ENCODE results near the gene FAM162A. TPM values are rescaled to one million over a fixed set of nuclear protein-coding genes. Genes with fewer than 3 reads are reported as not detected.

The FAM162A gene
- total RNA-seq, 1 experiment from 2014 or later, result 83.9 TPM

- no peak for TF ChIP-seq ARID4B (CRISPR knock-in tag; IDR thresholded peaks at IDR 0.05; ENCODE audit: borderline replicate concordance)
- no peak for TF ChIP-seq ZNF281 (CRISPR knock-in tag; IDR thresholded peaks at IDR 0.05)
- TF ChIP-seq ZNF219 (CRISPR knock-in tag; IDR thresholded peaks at IDR 0.05; ENCODE audit: borderline replicate concordance), result no peak
- no peak for TF ChIP-seq ZBTB43 (CRISPR knock-in tag; IDR thresholded peaks at IDR 0.05)
- no peak for TF ChIP-seq MXD4 (CRISPR knock-in tag; IDR thresholded peaks at IDR 0.05; ENCODE audit: borderline replicate concordance)
- TF ChIP-seq ZNF423 (CRISPR knock-in tag; IDR thresholded peaks at IDR 0.05), result no peak
- TF ChIP-seq ZNF532 (CRISPR knock-in tag; IDR thresholded peaks at IDR 0.05; ENCODE audit: borderline replicate concordance), result no peak
- no peak for TF ChIP-seq JUN (CRISPR knock-in tag; IDR thresholded peaks at IDR 0.05)
- TF ChIP-seq FOXK1 (CRISPR knock-in tag; IDR thresholded peaks at IDR 0.05), result no peak
Observed at GRCh38 chr3:122353215-122353614, 30.8 kb upstream of the FAM162A start (continued).

- H3K27ac Mint-ChIP-seq, result no peak overlapping the region
- CTCF ChIA-PET, result interaction anchor here (0.8 to 1.3 kb wide), 4 partner anchors 48 to 252 kb away, joined by 3 to 6 read pairs (median 3); no protein-coding TSS in a partner anchor
- no peaks in the 10 kb centered on the region for H3K9me3 Mint-ChIP-seq
- no peaks in the 10 kb centered on the region for H3K27me3 Mint-ChIP-seq (ENCODE audit: low read depth)
- H3K4me1 Mint-ChIP-seq, result no peaks in the 10 kb centered on the region
- POLR2A ChIA-PET, result no interaction called here
- peaks cover 7% of the 10 kb centered on the region for H3K36me3 Mint-ChIP-seq
- DNase-seq (ENCODE audit: low spot score) (no peak), ATAC-seq (no peak)
- H3K4me3 Mint-ChIP-seq, result no peak overlapping the region
- TF ChIP-seq IRF1 (CRISPR knock-in tag; IDR thresholded peaks at IDR 0.05) (no peak), EMX1 (CRISPR knock-in tag; IDR thresholded peaks at IDR 0.05) (no peak), TCF7 (CRISPR knock-in tag; IDR thresholded peaks at IDR 0.05; ENCODE audit: low read depth) (no peak), CREM (CRISPR knock-in tag; IDR thresholded peaks at IDR 0.05) (no peak), FOXP4 (CRISPR knock-in tag; IDR thresholded peaks at IDR 0.05) (no peak), NR1H2 (CRISPR knock-in tag; IDR thresholded peaks at IDR 0.05) (no peak), FOXK1 (CRISPR knock-in tag; IDR thresholded peaks at IDR 0.05) (no peak), CDX4 (CRISPR knock-in tag; IDR thresholded peaks at IDR 0.05; ENCODE audit: borderline replicate concordance) (no peak), SMAD4 (CRISPR knock-in tag; IDR thresholded peaks at IDR 0.05) (no peak)
Observed at GRCh38 chr3:122353893-122354401, 30.0 kb upstream of the FAM162A start.

Measured in WTC11 (cell line).